Stimulated activated CD4-positive, alpha-beta T cell treated with anti-CD3 and anti-CD28 coated beads, Interleukin-4, amount 100 ng/mL, for 48 hours (primary cell): Measurements from ENCODE around the gene FAR1.

ENCODE experiments used
- DNase-seq, 2 donors: peaks; one replicate each; pipeline ENCODE4 v3.0.0-alpha.2; 2020; ENCODE audit warnings: low read depth in 2 of 2

FAR1 gene

GRCh38 chr11:13669544-13670488, 1.3 kb downstream of the FAR1 start:
- no peak for DNase-seq

- DNase-seq = no peak
Observed at GRCh38 chr11:13672576-13673210, 4.2 kb downstream of the FAR1 start.

GRCh38 chr11:13674799-13675509, 6.5 kb downstream of the FAR1 start:
- no peak for DNase-seq

DNA sequence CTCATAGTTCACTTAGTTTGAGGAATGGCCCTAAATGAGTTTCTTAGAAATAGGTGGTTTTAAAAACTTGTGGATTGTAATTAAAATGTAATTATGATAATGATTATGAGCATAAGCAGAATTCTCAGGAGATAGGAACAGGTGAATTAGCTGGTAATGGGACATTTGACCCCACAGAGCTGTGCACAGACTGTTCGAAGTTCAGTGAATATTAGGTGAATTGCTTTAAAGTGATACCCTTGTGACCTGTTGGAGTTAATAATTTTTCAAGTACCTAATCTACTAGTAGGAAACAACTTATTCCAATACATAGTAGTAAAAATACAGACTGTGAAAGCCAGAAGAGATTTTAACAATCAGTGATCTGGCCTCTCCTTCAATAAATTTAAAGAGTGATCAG, 8.1 kb downstream of the FAR1 start:
- DNase-seq = no peak

GRCh38 chr11:13679768-13680167, 11.3 kb downstream of the FAR1 start:
- no peak for DNase-seq

GRCh38 chr11:13680501-13681264, 12.2 kb downstream of the FAR1 start:
- no peak for DNase-seq

DNA sequence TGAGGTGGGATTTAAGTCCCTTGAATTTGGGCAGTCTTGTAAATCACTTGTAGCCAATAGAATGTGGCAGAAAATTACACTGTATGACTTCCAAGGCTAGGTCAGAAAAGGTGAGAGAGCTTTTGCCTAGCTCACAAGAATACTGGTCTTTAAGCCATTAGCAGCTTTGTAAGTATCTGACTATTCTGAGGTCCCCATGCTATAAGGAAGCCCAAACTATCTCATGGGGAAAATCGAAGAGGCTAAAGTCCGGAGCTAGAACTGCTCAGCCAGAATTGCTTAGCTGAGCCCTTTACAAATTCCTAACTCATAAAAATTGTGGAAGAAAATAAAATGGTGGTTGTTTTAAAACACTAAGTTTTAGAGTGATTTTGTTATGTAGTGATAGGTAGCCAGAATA, 13.0 kb downstream of the FAR1 start:
- DNase-seq = no peak

- no peak for DNase-seq
Observed at GRCh38 chr11:13682212-13682611, 13.7 kb downstream of the FAR1 start.

- DNase-seq = no peak
Observed at GRCh38 chr11:13685461-13686108, 17.1 kb downstream of the FAR1 start.

DNA sequence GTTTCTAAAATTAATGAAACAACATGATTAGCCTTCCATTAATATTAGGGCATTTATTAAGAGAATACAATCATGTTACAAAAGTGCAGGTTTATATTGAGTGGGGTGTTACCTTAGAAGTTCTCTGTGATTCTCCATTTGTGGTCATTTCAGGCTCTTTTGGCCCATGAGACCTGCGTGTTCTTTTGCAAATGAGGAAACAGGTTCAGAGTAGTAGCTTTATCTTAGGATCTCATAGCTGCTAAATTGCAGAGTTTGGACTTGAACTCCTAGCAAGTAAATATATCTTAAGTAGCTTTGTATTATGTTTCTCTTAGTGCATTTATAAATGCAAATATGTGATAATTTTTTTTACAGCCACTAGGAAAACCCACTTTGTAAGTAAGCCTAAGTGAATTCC, 18.3 kb downstream of the FAR1 start:
- DNase-seq = no peak

- no peak for DNase-seq
Observed at GRCh38 chr11:13687271-13687670, 18.8 kb downstream of the FAR1 start.

GRCh38 chr11:13691286-13691899, 22.9 kb downstream of the FAR1 start:
- DNase-seq = no peak

DNA sequence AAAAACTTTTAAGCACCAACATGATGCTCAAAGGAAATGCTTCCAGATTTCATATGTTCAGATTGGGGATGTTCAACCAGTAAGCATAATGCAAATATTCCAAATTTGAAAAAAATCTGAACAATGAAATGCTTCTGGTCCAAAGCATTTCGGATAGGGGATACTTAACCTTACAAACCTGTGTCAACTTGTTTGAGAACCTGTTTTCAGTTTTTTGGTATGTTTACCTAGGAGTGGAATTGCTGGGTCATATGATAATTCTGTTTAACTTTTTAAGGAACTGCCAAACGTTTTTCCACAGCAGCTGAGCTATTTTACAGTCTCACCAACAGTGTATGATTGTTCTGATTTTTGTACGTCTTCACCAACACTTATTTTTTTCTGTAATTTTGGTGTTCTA, 23.7 kb downstream of the FAR1 start:
- DNase-seq = no peak

DNA sequence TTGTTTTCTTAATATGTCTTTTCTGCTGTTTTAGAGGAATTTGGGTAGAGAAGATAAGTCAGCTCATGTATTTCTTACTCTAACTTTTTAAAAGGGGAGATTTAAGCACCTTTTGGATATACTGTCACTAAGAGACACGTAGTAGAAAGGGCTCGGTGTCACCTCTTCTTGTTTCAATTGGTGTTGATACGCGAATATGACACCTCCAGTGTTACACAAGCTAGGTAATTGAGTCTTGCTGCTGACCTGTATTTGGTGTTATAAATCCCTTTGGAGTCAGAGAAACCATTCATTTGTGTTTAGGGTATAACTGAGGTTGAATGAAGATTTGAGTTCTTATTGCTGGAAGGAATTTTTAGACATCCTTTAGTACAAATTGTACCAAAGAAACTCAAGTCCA, 25.6 kb downstream of the FAR1 start:
- no peak for DNase-seq

- DNase-seq = no peak
Observed at GRCh38 chr11:13695886-13696285, 27.4 kb downstream of the FAR1 start.

GRCh38 chr11:13697710-13698109, 29.2 kb downstream of the FAR1 start:
- no peak for DNase-seq

- no peak for DNase-seq
Observed at GRCh38 chr11:13698132-13698531, 29.7 kb downstream of the FAR1 start.

GRCh38 chr11:13699041-13699440, 30.6 kb downstream of the FAR1 start:
- no peak for DNase-seq

DNA sequence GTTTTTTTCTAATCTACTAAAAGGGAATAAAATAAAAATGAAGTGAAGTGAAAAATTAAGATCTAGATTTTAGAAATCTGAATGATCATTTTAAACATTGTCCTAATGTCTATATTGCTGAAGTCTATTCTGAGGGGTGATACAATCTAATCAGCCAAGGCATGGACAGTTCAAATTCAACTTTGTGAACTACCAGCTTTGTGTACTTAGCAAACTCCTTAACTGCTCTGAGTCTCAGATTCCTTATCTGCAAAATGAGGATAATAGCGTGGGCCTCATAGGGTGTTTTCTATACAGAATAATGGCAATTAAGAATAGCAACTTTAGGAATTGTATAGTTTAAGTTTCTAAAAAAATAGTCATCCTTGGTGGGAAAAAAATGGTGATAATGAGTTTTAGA, 31.4 kb downstream of the FAR1 start:
- no peak for DNase-seq

- no peak for DNase-seq
Observed at GRCh38 chr11:13701506-13701905, 33.0 kb downstream of the FAR1 start.

DNA sequence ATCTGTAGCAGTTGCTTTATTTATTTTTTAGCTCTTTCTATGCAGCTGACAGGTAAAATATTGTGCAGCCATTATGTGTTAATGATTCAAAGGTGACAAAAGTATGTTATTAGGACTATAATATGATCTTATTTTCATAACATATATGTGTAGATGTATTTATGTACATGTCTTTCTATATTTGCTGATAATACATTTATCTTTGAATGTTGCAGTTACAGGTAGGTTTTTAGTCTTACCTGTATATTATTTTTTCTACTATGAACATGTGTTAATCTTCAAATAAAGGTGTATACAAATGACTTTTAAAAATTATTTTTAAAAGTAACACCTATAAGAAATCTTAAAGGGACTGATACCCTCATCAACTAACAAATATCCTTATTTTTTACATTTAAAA, 33.6 kb downstream of the FAR1 start:
- DNase-seq = no peak
